Inflammatory macrophage treated with lipopolysaccharide for 1 hour (primary cell): ENCODE data around the gene CSMD2.

Experiments used
- DNase-seq, 2 donors: peaks; one replicate each; pipeline ENCODE4 v3.0.0-alpha.2; 2020 to 2022

Gene CSMD2

DNA sequence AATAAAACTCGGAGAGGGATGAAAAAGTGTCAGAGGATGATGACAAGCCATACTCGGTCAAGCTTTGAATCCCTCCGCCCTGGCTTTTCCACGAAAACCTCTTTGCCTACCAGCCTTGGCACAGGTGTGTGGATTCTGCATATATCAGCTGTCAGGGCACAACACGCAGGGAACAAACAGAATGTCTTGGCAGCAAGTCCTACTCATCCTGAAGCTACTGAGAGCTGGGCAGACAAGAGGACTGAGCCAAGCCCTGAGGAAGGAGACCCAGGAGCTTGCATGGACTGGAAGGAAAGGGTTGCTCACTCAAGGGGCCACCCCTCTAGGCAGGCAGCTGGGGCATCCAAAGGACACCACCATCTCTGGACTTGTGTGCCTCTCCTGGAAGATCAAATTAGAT is 168.7 kb downstream of the CSMD2 start:
- DNase-seq = no peak

DNA sequence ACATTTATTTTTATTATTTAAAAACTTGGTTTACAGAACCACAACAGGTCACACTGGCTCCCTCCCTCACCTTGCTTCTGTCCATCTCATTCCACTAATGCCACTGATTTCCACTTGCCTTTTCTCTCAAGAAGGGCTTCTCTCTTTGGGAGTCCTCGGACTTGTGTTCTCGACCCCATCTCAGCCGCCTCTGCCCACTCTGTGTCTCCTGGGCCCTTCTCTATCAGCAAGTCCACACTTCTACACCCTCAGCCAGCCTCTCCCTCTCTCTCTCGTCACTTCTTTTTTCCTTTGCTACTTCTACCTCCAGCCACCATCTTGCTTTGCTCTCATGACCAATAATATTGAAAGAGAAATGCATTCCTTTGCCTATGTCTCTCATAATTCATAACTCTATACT is 171.7 kb downstream of the CSMD2 start:
- no peak for DNase-seq

DNA sequence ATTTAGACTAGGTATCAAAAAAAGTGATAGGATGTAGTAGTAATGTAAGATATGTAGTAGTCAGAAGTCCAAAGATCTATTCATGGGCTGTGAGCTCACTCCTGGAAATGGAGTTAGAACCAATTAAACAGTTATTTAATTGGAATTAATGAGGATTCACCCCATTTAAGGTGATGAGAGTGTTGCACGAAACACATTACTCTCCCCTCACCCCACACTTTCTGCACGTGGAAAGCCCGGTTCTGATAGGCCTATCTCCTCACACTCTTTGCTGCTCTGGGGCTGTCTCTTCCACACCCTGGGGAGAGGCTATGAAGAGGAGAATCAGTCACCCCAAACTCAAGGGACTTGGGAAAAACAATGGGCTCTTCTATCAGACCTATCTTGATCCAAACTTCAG is 174.7 kb downstream of the CSMD2 start:
- no peak for DNase-seq

DNA sequence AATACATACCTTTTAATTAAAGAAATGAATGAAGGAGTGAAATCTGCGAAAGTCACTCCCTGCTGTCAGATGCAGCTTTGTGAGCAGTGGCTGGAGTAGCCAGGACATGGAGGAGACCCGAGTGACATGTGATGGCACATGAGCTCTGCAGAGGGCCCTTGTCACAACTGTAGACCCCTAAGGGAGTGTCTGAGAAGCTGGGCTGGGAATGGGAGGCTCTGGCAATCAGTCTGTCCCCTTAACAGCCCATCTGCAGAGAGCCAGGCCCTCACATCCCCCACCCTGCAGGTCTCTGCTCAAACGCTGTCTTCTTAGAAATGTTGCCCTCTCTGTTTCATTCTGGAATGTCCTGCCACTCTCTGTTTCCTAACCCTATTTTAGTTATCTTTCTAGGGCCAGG is 176.9 kb downstream of the CSMD2 start:
- DNase-seq = no peak

DNA sequence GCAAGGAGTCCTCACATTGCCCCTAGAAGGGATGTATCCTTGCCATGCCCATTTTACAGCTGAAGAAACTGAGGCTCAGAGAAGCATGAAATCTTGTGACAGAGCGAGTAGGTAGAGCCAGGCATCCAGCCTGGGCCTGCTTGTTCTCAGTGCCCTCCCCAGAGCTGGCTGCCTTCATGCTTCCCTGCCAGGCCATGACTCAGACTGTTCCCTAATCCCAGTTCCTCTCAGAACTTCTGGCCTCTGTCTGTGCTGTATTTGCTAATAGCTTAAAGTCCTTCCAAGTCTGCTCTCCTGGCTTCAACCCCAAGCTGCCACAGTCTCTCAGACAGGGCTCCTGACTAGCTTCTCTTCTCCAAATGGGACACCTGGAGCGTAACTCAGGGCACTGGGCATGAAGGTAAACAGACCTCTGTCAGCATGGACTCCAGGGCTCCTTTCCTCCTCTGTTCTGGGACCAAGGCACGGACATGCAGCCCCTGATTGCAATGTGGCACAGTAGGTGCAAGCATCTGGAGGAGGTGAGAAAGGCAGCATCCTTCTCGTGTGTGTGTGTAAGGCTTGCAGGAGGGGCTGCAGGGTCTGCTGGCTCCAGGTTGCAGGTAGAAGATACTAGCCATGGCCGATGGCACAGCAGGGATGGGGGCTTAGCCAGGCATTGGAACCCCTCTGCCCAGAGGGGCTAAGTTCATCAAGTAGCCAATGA is 178.5 kb downstream of the CSMD2 start:
- DNase-seq = no peak

DNA sequence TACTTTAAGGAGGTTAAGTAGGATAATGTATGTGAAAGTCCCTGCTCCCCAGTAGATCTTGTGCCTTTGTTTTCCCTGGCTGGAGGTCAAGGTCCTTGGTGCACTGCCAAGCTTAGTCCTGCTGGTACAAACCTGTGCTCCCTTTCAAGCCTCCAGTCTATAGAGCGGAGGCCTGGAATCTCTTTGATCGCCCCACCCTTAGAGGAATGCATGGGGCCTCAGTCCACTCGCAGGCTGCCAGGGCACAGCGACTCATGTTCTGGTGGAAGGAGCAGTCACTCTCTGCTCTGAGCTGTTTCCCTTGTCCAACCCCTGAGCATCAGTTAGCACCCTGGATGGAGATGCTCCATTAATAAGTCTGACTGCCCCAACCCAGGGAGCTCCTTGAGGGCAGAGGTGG is 179.4 kb downstream of the CSMD2 start:
- no peak for DNase-seq

DNA sequence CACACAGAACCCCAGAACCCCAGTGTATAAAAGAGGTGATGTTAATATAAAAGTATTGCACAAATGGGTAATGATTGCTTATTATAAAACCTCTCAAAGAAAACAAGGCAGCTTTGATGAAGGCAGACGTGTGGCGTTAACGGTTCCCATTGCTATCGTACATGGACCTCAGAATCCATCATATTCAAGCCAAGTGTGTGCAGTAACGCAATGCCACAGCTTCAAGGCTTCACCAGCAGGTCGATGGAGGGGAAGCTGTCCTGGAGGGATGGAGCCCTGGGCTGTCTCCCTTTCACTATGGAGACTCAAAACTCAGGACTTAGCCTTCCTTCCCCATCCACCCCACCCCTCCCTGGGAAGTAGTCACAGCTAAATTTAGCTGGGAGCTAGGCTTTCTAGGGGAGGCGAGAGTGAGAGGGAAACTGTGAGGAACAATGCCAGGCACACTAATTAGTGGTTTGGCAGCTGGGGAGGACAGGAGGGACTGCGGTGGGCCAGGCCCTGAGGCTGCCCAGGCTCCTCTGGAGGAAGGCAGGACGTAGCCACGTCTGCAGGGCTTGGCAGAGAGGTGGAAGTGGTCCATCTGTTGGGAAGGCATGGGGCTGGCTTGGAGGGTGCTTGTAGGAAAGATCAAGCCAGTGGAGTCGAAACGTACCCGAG is 180.0 kb downstream of the CSMD2 start:
- no peak for DNase-seq

DNA sequence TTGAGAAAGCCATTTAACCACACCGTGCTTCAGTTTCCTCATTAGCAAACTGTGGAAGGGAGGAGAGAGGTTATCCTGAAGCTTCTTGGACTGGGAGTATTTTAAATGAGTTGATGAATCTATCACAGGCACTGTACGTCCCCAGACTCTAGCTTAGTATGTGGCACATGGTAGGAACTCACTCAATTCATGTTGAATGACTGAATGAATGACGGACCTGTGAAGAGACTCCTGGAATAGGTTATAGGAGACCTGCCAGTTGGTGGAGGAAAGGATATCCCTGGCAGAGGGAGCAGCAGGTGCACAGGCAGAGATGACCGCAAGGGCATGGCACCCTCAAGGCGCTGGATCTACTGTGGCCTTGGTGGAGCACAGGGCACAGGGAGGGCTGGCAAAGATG is 182.6 kb downstream of the CSMD2 start:
- DNase-seq = no peak

DNA sequence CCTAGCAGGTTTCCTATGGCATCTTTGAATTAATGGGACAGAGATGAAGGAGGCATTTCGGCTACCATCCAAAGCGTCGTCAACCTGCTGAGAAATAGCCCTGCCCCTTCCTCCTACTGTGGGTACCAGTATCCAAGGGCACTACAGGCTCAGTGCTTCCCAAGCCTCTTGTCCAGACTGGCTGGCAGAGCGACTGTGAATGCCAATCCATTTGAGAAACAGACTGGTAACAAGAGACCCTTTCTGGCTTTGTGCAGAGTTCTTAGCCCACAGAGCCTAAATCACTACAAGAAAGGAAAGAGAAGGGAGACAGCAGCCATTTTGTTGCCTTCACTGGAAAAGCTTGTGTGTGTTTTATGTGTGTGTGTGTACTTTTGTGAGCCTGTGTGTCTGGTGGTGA is 185.7 kb downstream of the CSMD2 start:
- no peak for DNase-seq

DNA sequence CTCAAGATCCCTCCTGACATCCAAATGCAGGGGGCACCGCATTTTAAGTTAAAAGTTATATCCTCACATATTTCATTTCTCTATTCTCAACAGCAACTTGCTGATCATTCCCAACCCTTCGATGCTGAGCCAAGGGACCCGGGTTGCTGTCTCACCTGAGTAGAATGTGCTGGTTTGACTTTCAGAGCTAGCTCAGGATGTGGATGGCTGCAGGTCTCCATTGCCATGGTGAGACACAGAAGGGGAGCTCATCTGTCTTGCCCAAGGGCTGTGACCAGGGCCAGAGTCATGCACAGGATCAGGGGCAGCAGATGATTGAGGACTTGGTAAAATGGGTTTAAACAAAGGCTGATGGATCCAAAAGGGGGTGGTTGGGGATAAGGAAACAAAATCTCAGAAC is 189.1 kb downstream of the CSMD2 start:
- DNase-seq = no peak

DNA sequence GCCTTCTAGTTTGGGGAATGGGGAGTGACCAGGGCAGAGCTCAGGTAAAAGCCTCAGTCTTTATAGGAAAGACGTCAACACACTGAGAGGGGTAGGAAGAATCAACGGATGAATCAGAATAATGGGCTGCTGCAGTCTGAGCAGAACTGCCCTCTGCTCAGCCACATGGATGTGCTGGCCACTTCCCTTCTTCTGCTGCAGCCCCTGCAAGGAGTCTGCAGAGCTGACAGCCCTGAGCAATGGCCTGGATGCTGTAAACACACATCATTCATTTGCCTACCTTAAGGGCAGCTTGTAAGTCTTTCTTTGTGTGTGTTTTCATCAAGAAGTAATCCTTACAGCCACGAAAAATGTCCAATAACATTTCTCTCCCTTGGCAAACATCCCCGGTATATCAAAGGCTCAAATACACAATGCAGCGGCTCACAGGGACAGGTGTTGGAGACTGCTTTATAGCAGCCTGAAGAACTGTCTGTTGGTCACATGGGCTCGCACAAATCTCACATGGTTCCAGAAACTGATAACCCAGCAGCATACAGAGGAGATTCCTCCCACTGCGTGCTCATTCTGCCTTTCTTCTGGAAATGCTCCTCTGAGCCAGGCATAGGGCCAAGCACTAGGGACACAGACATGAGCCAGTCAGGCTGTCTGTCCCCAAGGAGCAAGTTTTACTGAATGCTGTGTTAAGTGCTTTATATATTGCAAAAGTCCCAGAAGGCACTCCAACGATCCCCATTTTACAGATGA is 191.1 kb downstream of the CSMD2 start:
- no peak for DNase-seq

DNA sequence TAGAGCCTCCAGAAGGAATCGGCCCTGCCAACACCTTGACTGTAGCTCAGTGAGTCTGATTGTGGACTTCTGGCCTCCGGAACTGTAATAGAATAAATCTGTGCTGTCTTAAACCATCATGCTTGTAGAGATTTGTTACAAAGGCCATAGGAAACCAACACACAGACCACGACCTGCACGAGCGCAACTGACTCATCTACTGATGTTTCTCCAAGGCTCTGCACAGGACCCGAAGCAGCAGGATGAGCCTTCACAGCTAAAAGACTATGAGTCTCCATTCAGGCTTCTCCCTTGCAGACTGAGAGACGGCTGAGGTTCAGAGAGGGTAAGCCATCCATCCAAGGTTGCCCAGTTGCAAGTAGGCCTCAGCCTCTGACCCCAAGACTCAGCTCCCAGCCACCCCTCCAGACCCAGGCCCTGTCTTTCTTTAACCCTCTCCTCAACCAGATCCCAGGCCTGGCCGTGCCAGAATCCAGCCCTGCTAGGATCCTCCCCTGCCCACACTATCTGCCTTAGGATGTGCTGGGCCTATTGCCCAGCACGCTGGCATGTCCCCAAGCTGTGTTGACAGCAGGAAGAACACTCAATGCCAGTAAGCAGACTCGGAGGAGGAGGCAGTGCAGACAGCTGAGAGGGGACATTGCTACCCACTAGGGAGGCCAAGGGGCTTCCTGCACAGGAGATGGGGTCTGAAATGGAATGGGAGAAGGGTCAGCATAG is 192.2 kb downstream of the CSMD2 start:
- DNase-seq = no peak

DNA sequence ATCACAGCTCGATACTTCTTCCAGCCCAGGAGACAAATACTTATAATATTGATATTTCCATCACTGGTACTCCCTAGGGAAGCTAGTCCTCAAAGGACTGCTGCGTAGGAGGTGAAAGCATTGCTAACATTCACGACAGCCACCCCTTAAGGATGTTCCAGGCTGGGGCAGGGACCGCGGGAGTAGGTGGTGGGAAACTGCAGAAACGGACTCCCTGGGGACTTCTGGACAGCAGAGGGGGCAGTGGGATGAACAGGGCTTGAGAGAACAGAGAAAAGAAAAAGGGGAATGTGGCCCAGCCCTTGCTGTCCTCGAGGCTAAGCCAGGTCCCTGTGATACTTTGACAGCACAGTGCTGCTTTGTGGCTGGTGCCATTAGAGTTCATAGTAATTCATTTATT is 193.1 kb downstream of the CSMD2 start:
- no peak for DNase-seq

DNA sequence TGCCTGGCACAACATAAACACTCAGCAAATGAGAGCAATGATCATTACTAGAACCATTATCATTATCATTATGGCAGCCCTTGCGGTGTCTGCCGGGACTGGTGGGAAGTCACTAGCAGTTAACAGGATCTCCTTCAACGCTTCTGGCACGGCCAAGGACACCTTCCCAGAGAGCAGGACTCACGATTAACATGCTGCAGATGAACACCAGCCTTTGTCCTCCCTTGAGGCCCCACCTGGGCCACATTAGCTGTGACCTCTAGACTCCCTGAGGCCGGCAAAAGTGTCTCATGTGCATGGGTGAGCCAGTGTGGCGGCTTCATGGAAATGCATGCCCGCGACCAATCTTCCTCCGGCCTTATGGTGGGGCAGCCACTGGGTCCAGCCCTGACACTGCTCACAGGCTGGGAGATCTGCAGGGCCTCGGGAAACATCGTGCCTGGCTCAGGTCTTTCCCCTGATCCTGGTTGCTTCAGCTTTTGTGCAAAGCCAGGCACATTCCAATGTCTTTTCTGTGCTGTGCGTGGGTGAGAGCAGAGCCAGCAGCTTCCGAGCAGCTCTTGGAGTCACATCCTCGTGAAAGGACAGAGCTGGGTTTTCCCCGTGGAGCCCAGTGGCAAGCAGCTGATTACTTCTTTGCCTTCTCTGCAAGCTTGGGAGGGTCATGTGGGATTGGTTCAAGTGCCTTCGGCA is 193.9 kb downstream of the CSMD2 start:
- no peak for DNase-seq

DNA sequence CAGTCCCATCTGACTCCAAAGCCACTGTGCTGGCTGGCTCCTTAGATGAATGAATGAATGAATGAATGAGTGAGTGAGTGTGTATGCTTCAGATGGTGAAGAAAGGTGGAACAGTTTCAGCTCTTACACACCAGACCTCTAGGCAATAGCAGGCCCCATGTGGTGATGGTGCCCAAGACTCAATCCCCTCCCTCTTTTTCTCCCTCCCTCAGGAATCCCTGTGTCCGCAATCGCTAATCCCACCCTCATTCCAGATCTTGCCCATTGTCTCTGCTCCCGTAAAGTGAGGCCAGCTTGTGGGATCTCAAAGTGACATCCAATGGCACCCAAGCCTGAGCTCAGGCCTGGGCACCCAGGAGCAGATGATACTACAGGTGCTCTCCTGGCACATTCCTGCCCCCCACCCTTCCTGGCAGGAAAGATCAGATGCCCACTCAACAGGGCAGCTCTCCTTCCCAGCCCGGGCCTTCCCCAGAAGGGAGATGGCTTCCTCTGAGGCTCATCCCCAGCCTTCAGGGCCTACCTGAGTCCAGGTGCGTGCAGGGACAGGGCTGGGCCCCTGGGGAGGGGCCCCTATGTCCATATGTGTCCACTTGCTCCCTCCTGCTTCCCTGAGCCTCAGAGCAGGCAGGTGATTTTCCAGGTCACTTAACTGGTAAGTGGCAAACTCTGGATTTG is 194.7 kb downstream of the CSMD2 start:
- no peak for DNase-seq

DNA sequence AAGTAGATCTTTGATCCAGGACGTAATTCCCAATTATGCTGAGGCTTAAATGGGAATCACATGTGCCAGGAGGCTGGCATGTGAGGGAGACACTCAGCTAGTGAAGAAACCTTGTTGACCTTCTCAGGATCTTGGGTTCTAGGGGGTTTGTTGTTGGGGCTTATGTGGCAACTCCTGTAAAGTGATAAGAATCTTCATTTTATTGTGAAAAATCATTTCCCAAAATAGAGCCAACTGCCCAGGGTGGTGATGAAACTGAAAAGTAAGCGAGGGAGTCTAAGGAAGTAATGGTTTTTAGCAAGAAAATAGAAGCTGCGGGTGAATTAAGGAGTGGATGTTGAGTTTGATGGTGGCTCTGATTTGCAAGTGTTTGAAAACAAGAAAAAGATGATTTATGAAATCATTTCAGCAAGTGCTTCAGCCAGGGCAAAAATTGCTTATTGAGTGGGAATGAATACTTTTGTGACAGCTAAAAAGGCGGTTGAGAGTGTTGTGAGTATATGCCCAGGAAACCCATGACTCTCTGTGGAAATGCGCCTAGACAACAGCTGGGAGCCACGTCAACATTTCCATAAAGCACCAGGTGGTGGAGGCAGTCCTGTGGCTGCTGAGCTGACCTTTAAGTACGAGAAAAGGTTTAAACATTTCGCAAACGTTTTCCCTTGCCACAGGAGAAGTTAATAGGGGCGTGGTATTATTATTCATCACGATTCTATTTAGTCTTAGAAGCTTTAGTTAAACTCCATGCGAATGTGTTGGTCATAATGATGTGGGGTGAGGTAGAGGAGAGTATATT is 198.5 kb downstream of the CSMD2 start:
- DNase-seq = no peak

DNA sequence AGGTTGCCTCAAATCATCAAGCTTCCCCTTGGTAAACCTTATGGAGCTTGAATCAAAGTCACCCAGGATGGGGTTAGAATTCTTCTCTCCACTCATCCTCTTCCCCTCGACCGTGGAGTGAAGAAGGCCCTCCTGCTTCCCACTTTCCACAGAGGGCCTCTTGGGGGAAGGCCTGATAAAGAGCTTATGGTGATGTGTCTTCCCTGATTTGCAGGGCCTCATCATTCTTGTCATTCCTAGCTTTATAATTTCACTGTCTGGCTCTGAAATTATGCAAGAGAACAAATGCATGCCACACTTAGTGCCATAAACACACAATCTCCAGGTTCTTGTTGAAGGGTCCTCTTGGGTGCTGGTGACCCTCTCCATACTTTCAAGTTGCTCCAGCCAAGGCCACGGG is 199.9 kb downstream of the CSMD2 start:
- no peak for DNase-seq

DNA sequence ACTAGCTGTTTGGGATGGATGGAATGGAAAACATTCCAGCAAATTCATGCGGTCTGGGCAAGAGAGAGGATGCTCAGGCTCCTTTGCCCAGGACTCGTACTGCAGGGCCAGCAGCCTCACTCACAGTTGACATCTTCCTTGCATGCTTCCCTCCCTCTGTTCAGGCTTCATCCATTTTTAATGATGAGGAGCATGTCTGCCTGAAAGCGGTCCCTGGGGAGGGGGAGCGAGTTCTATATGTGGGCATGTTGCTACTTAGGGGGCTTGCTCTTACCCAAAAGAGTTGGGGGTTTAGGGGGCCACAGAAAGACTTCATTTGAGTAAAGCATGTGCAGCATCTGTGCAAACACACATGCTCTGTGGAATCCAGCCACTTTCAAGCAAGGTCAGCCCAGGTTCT is 203.0 kb downstream of the CSMD2 start:
- no peak for DNase-seq

DNA sequence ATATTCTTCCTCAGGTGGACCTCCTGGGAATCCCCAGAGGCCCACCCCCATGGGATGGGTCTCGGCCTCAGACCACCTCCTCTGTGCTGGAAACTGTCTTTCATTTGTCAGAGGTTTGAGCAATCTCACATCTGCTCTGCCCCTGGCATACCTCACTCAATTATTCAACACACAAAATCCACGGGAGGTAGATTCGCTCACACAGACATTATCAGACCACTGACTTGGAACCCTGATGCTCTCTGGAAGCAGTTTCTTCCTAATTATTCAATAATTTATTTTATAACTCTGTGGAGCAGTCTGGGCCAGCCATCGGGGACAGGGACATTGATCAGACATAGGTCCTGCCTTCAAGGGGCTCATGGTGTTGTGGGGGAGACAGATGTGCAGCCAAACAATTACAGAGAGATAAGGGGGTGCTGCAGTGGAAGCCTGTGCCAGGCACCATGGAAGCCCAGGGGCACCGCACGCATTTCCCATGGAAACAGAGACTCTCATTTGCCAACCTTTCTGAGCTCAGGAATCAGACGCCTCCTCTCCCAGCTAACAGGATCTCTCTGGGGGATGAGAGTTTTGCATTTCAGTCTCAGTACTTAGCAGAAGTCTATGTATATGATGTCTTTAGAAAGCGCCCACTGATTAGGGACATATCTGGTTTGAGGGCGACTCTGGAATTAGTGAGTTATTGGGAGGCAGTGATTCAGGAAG is 204.7 kb downstream of the CSMD2 start:
- no peak for DNase-seq

DNA sequence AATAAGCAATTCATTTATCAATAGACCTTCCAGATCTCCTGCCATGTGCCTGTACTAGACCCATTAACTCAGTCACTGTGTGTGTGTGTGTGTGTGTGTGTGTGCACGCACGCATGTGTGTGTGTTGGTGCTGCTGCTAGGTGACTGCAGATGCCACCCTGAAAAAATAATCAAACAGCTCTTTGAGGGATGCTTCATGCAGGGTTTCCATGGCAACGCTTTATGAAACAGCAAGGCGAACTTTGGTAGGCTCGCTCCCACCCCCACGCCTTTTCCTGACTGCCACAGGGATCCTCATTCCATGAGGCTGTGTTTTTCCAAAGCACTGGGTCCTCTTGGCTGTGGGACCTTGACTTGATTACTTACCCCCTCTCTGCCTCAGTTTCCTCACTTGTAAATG is 207.2 kb downstream of the CSMD2 start:
- DNase-seq = no peak

DNA sequence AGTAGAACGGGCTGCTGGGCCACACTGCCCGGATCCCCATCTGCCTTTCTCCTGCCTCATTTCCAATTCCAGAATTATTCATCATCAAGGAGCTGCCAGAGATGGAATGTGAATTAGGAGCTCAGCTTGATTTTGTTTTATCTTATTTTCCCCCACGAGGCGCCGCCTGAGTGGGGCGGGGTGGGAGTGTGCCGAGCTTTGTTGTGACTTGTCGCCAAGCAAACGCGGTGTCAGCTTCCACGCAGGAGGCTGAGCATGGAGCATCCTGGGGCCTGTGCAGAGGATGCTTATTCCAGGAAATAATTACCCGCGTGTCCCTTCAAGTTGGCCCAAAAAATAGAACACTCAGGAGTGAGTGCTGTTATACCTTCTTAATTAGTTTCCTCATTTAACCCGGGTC is 209.9 kb downstream of the CSMD2 start:
- no peak for DNase-seq
